GM19455 (cell line): ENCODE measurements around the gene CEPT1.
"Not testable (repeated sequence)": the region's sequence is repeated elsewhere in the genome, so short reads cannot be mapped to it uniquely, and the experiment has no call there.

Experiments
- ATAC-seq: cut with Tn5 transposase; IDR thresholded peaks from one replicate; pipeline ENCODE4 v1.9.1; 2021; ENCODE audit not compliant: unreplicated experiment

The CEPT1 gene

GRCh38 chr1:111208921-111209320, 68.9 kb downstream of the CEPT1 start:
- no peak for ATAC-seq

- no peak for ATAC-seq
These were observed 69.6 kb downstream of the CEPT1 start for GRCh38 chr1:111209622-111210021.

- ATAC-seq: no peak
These were observed 71.9 kb downstream of the CEPT1 start for GRCh38 chr1:111211921-111212320.

GRCh38 chr1:111212634-111213335, 72.8 kb downstream of the CEPT1 start:
- ATAC-seq: no peak

- ATAC-seq: no peak
These were observed 73.4 kb downstream of the CEPT1 start for GRCh38 chr1:111213412-111213811.

- ATAC-seq: no peak
These were observed 74.2 kb downstream of the CEPT1 start for GRCh38 chr1:111214074-111214801.

- no peak for ATAC-seq
These were observed 74.9 kb downstream of the CEPT1 start for GRCh38 chr1:111214884-111215283.

- ATAC-seq: not testable (repeated sequence)
These were observed 75.3 kb downstream of the CEPT1 start for GRCh38 chr1:111215285-111215684.

- ATAC-seq: no peak
These were observed 76.7 kb downstream of the CEPT1 start for GRCh38 chr1:111216751-111217150.

GRCh38 chr1:111217183-111217910, 77.3 kb downstream of the CEPT1 start:
- no peak for ATAC-seq

GRCh38 chr1:111218701-111219556, 78.9 kb downstream of the CEPT1 start:
- ATAC-seq: no peak

- peak; percentile 29 for ATAC-seq
These were observed 79.7 kb downstream of the CEPT1 start for GRCh38 chr1:111219557-111220286.

GRCh38 chr1:111220302-111220890, 80.4 kb downstream of the CEPT1 start:
- no peak for ATAC-seq

- ATAC-seq: no peak
These were observed 81.2 kb downstream of the CEPT1 start for GRCh38 chr1:111221276-111221632.

- ATAC-seq: peak; percentile 63
These were observed 81.7 kb downstream of the CEPT1 start for GRCh38 chr1:111221633-111222291.

- ATAC-seq: no peak
These were observed 82.5 kb downstream of the CEPT1 start for GRCh38 chr1:111222308-111223125.

GRCh38 chr1:111223126-111223685, 83.2 kb downstream of the CEPT1 start:
- no peak for ATAC-seq

GRCh38 chr1:111225091-111225490, 85.1 kb downstream of the CEPT1 start:
- no peak for ATAC-seq
